Activated CD8-positive, alpha-beta memory T cell treated with anti-CD3 and anti-CD28 coated beads for 48 hours (primary cell): ENCODE results near the gene SRF.
"Not testable (repeated sequence)": the region's sequence is repeated elsewhere in the genome, so short reads cannot be mapped to it uniquely, and the experiment has no call there.

ENCODE experiments used
- DNase-seq, 3 experiments: peaks; one replicate each; pipeline ENCODE4 v3.0.0-alpha.2; 2020; ENCODE audit warnings: low read depth in 2 of 3, low spot score in 2 of 3

SRF gene

DNA sequence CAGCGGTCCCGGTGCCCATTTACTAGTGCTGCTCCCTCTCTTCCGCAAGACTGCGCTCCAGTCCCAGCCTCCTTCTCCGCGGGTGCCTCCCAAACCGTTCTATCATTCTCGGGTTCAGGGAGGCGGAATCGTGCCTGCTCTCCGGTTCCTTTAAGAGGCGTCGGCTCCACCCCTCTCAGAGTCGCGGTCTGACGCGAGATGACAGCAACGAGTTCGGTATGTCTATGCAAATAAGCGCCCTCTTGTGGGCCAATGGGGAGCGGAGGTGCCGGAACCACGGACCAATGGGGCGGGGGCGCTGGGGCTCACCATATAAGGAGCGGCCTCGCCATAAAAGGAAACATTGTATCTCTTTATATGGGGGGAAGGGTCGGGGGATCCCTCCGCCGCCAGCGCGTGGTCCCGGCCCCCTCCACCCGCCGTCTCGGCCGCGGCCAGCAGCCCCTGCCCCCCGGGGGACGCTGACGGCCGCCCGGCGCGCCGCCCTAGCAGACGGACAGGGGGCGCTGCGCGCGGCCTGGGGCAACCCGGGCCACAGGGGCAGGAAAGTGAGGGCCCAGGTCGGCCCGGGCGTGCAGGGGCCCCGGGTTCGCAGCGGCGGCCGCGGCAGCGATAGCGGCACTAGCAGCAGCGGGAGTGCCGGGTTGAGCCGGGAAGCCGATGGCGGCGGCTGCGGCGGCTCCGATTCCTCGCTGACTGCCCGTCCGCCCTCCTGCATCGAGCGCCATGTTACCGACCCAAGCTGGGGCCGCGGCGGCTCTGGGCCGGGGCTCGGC lies at the start of gene SRF:
Gene SRF (plus strand): TSS at position 339 of the 776 bp plus-strand sequence. CDS start 388 bp downstream, at position 727.
- DNase-seq: peak; percentile 91 to 98 (median 97)

DNA sequence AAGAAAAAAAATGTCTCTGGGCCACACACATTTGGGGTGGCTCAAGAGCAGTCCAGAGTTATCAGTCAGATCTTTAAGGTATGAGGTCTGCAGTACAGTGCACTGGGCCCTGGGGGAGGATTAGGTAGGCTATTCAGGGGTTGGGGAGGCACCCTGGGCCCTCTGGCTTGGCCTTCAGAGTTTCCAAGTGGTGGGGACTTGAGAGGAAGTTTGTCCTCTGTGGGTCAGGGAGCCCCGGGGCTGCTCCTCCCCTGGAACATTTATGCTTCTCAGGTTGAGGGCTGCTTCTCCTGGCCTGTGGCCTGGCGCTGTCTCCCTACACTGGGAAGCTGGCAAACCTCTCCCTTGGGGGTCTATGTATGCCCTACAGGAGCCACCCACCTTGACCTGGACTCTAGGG lies 48.9 kb upstream of the SRF start:
- DNase-seq: no peak

DNA sequence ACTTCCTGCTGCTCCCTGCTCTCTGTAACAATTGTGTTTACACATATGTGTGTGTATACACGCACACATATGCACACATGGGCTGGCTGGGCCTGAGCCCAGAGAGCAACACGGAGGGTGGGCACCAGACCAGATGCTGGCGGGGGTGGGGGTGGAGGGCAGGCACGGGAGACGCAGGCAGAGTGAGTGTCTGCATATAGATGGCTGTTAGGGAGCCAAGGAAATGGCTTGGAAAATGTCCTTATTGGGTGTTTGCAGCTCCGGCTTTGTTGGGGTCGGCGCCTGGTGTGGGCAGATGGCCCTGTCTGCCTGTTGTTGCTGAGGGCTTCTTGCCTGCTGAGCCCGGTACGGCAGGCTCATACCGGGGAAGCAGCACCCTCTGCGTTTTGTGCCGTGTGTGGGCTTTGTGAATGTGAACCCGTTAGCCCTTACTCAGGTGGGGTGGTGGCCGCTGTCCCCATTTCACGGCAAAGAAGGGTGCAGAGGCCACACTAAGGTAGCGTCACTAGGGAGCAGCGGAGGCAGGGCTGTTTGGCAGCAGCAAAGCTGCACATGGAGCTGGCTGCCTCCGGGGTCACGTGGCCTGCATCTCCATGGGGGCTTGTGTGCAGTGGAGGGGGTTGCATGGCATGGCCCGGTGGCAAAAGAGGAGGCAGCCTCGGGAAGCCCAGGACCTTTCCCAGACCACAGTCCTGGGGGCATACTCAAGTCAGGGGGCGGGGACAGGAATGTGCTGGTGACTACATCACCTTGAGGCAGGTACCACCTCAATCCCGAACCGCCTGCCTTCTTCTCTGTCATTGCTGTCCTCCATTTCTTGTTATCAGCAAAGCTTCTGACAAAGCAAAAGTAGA lies 47.4 kb upstream of the SRF start:
- DNase-seq: no peak

- no peak for DNase-seq
Observed at GRCh38 chr6:43124481-43124880, 46.6 kb upstream of the SRF start.

- DNase-seq: no peak
Observed at GRCh38 chr6:43125119-43125518, 46.0 kb upstream of the SRF start.

GRCh38 chr6:43125555-43125954 lies 45.5 kb upstream of the SRF start:
- no peak for DNase-seq

DNA sequence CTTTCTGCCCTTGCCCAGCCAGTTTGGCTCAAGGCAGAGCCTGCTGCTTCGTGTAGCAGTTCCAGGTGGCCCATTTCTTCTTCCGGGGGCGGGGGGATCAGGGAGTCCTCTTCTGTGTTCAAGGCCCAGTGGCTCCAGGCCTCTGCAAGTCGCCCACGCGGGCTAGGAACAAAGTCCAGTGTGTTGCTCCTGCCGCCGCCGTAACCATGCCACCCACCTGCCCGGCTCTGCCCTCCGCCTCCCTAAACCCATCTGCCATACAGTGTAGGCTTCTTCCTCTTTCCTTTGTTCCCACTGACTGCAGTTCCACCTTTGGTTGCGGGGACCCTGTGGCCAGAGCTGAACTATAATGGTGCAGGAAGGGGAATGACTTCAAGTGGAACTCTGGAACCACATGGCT lies 43.9 kb upstream of the SRF start:
- no peak for DNase-seq

- no peak for DNase-seq
Observed at GRCh38 chr6:43127877-43128276, 43.2 kb upstream of the SRF start.

DNA sequence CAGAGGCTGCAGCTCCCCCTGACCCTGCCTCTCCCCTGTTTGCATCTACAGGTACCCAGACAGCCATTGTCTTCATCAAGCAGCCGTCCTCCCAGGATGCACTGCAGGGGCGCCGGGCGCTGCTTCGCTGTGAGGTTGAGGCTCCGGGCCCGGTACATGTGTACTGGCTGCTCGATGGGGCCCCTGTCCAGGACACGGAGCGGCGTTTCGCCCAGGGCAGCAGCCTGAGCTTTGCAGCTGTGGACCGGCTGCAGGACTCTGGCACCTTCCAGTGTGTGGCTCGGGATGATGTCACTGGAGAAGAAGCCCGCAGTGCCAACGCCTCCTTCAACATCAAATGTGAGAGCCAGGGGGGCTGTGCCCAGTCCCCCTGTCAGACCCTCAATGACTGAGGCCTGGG lies 42.1 kb upstream of the SRF start:
- no peak for DNase-seq

- no peak for DNase-seq
Observed at GRCh38 chr6:43129434-43130194, 41.5 kb upstream of the SRF start.

DNA sequence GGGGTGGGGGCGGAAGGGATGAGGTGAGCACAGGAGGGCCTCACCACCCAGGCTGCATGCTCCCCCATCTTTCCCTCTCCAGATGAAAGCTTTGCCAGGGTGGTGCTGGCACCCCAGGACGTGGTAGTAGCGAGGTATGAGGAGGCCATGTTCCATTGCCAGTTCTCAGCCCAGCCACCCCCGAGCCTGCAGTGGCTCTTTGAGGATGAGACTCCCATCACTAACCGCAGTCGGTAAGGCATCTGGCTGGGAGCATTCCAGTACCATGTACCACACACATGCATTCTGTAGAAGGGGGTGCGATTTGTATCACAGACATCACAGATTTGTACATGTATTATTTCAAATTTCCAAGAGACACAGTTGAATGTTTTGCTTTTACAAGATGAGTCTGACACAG lies 40.6 kb upstream of the SRF start:
- no peak for DNase-seq

- DNase-seq: not testable (repeated sequence)
Observed at GRCh38 chr6:43131379-43131778, 39.7 kb upstream of the SRF start.

- no peak for DNase-seq
Observed at GRCh38 chr6:43138267-43138666, 32.8 kb upstream of the SRF start.

DNA sequence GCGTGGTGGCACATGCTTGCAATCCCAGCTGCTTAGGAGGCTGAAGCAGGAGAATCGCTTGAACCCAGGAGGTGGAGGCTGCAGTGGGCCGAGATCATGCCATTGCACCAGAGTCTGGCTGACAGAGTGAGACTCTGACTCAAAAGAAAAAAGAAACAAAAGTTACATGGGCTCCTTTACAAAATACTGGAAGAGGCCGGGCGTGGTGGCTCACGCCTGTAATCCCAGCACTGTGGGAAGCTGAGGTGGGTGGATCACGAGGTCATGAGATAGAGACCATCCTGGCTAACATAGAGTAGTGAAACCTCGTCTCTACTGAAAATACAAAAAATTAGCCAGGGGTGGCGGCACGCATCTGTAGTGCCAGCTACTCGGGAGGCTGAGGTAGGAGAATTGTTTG lies 31.1 kb upstream of the SRF start:
- not testable (repeated sequence) for DNase-seq

- no peak for DNase-seq
Observed at GRCh38 chr6:43141644-43142043, 29.4 kb upstream of the SRF start.

GRCh38 chr6:43142101-43142500 lies 29.0 kb upstream of the SRF start:
- peak in 1 of 3 experiments; percentile 4 for DNase-seq

- peak; percentile 63 to 70 (median 64) for DNase-seq
Observed at GRCh38 chr6:43143235-43144128, 27.6 kb upstream of the SRF start.

DNA sequence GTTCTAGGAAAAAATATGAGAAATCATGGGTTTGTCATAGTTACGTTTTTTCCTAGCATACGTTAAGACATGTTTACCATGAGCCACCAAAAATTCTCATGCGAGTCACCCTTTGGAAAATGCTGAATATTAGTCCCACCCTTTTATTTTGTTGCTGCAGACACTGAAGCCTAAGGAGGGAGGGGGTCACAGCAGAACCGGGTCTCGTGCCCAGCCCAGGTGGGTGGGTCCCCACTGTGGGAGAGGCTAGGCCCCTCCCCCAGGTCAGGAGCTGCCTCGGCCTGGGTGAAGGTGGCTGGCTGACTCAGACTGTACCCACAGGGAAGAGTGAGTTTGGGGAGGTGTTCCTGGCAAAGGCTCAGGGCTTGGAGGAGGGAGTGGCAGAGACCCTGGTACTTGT lies 26.2 kb upstream of the SRF start:
- DNase-seq: no peak

- DNase-seq: no peak
Observed at GRCh38 chr6:43146261-43146660, 24.8 kb upstream of the SRF start.
